ENCODE data around the gene THG1L. TPM values are rescaled to one million over a fixed set of nuclear protein-coding genes. Genes with fewer than 3 reads are reported as not detected.

The THG1L gene
- total and polyA plus RNA-seq, 2 of the 4 experiments (the other 2 are of a cell fraction) = 15.2 to 20.4 TPM

GRCh38 chr5:157745041-157745456, 13.8 kb downstream of the THG1L start:
- POLR2A ChIA-PET (ENCODE audit: unreplicated experiment) = no interaction called here
- H2AFZ ChIP-seq (replicated peaks; ENCODE audit: low read length, poor library complexity) = no peak overlapping the region
- no peak overlapping the region for H2AK9ac ChIP-seq (replicated peaks; ENCODE audit: low read depth, low read length, poor library complexity)

More at GRCh38 chr5:157745041-157745456, 13.8 kb downstream of the THG1L start:
- no TSS peak for BruUV-seq (replicated peaks)
- ATAC-seq (ENCODE audit: low read depth) = no peak
- no peak overlapping the region for H3K4ac ChIP-seq (ENCODE audit: low read depth, low read length)
- intact Hi-C loops (cut with micrococcal nuclease) = no loop called here
- no peak overlapping the region for H2BK5ac ChIP-seq (ENCODE audit: low read depth, low read length, poor library complexity, severe bottlenecking)
- H3K27me3 ChIP-seq (ENCODE audit: control insufficient read depth, insufficient read depth, low read length) = no peaks in the 10 kb centered on the region
- H3K36me3 ChIP-seq (ENCODE audit: control insufficient read depth, insufficient read depth, low read length) = no peaks in the 10 kb centered on the region
- 79% methylated on average over 4 of the region's 4 CpGs; no CpG with 5 or more reads in 1 of the 2 experiments for WGBS, 2 experiments (ENCODE audit: extremely low coverage in 2 of 2, insufficient read length in 1 of 2)
- no peak overlapping the region for H2BK20ac ChIP-seq (ENCODE audit: low read depth, low read length)
- no peaks in the 10 kb centered on the region for H4K20me1 ChIP-seq (ENCODE audit: insufficient read depth, low read length)
- in situ Hi-C loops (cut with MboI; ENCODE audit: low sequenced_read_pairs) = loop anchor here (10.0 kb wide), 1 partner anchor 600 kb away; the partner anchor contains the start of gene MED7
- H3K9me3 ChIP-seq (ENCODE audit: control insufficient read depth, insufficient read depth, low read length) = no peaks in the 10 kb centered on the region
- H3K18ac ChIP-seq (ENCODE audit: low read depth, low read length) = no peak overlapping the region
- CTCF ChIA-PET = interaction anchor here (1.1 kb wide), 1 partner anchor 378 kb away, joined by 3 read pairs; no protein-coding TSS in a partner anchor
- peaks cover 23 to 38% of the 10 kb centered on the region in 2 experiments for H3K79me1 ChIP-seq (ENCODE audit: low read depth in 1 of 2, low read length in 2 of 2)
- peaks cover 2% of the 10 kb centered on the region; the same call in 1 of the 2 replicates for H3K9me1 ChIP-seq (ENCODE audit: insufficient read depth, low read length)
- no peak overlapping the region for H3K14ac ChIP-seq (replicated peaks; ENCODE audit: low read depth, low read length)
- no peak overlapping the region for H2AK5ac ChIP-seq (ENCODE audit: low read depth, low read length)
- H4K5ac ChIP-seq (ENCODE audit: low read depth, low read length) = no peak overlapping the region
- H3K4me1 ChIP-seq (ENCODE audit: control insufficient read depth, insufficient read depth, low read length) = peaks cover 4% of the 10 kb centered on the region
- no peak overlapping the region for H4K91ac ChIP-seq (ENCODE audit: insufficient read depth, low read depth, low read length)
- H3K56ac ChIP-seq (ENCODE audit: extremely low read depth, insufficient read depth, low read length) = no peak overlapping the region
- no peak overlapping the region; the same call in 1 of the 2 replicates for H3K4me3 ChIP-seq (ENCODE audit: insufficient read depth, low read depth, low read length)
- no peak overlapping the region for H3K27ac ChIP-seq (ENCODE audit: insufficient read depth, low read length)
- H3K23ac ChIP-seq (ENCODE audit: low read depth, low read length) = 0 out of 2 replicates have a peak overlapping the region, but pooled peaks have one; percentile 59
- H4K8ac ChIP-seq (ENCODE audit: low read depth in 2 of 2, low read length in 2 of 2) = no peak overlapping the region
- H2BK15ac ChIP-seq (ENCODE audit: low read depth, low read length) = no peak overlapping the region
- DNase-seq = no peak
- no peak overlapping the region for H2BK120ac ChIP-seq (ENCODE audit: low read depth, low read length)
- TF ChIP-seq RAD21 (IDR thresholded peaks at IDR 0.05; ENCODE audit: low read length) (no peak), USF2 (IDR thresholded peaks at IDR 0.05; ENCODE audit: low read depth, low read length) (no peak), CHD1 (IDR thresholded peaks at IDR 0.05; ENCODE audit: low read depth, low read length) (no peak)
- H3K4me2 ChIP-seq (ENCODE audit: low read depth, low read length) = peak overlapping the region; percentile 82; the same call in 1 of the 2 replicates
- dilution Hi-C loops (cut with HindIII; ENCODE audit: low sequenced_read_pairs, unreplicated experiment) = no loop called here
- no peak overlapping the region for H3K9ac ChIP-seq (ENCODE audit: low read depth, low read length)

Data from IMR-90 (cell line).